ENCODE measurements around the gene DNAJC21.
"Not testable (repeated sequence)": the region's sequence is repeated elsewhere in the genome, so short reads cannot be mapped to it uniquely, and the experiment has no call there.

The DNAJC21 gene

DNA sequence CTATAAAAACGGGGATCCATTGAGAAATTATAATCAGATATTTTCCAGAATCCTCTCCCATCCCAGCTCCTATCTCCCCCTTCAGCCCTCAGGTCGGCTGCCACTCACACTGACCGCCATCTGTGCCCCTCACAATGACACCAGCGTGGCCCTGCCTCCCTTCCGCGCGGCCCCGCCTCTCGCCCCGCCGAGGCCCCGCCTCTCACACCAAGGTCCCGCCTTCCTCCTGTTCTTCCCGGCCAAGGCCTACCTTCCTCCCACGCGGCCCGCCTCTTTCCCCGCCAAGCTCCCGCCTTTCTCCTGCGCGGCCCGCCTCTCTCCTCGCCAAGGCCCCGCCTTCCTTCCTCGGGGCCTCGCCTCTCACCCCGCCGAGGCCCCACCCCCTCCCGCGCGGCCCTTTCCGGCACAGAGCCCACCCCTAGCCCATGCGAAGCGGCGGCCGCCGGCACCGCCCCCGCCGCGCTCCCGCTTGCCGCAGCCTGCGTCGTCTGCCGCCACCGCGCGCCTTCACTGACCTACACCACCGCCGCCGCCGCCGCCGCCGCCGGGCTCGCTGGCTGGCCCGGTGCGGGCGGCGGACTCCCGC is at the start of gene DNAJC21:
Gene DNAJC21, plus strand, starts transcription at position 426 of the 586 bp plus-strand sequence. CDS start 261 bp downstream, outside the sequence.
- DNase-seq: peak; percentile 98

DNA sequence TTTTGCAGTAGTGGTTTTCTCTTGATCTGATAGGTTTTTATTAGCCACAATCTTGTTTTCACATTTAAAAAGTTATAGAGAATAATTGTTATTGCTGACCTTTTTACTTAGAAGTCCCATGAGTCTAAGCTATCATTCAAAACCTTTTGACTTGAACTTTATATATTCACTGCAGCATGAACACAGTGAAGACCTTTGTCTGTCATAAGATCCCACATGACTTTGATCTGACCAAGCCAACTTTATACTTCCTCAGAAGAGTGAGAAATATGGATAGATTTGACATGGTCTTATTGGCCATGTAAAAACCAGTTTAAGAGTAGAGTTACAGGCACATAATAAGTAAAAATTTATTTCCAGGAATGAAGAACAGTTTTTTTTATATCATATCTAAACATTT is 48.1 kb upstream of the DNAJC21 start:
- no peak for DNase-seq

- DNase-seq: no peak
Observed at GRCh38 chr5:34886392-34887119, 42.8 kb upstream of the DNAJC21 start.

DNA sequence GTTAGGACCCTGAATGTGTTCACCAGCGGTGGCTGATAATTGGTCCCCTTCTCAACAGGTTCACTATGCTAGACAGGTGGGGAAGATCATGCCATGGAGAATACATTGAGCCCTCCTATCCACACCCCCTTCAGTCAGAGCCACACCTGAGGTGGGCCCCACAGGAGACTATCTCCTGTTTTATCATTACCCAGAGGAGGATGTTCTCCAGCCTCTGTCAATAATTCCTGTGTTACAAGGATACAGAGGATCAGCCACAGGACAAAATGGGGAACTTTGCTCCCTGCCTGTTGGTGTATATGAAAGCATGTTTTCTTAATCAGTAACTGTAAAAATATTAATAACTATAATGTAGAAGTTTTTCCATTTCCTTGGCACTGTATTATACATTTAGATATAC is 40.0 kb upstream of the DNAJC21 start:
- no peak for DNase-seq

DNA sequence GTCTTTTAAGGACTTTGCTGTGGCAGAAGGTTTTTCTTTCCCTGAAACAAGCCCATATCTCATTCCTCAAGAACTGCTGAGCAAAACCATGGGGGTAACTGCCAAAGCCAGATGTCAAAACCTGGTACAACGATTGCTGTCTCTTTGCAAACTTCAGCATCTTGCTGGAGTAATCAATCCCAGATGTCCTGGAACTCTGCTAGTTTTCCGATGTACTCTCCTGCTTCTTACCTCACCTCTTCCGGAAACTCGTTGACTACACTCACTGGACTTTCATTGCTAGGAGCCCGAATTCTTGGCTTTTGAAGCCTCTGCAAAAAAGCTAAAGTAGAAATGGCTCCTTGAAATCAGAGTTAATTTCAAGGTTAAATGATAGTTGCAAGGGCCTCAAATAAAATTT is 37.4 kb upstream of the DNAJC21 start:
- DNase-seq: no peak

- no peak for DNase-seq
Observed at GRCh38 chr5:34892414-34892813, 36.9 kb upstream of the DNAJC21 start.

- no peak for DNase-seq
Observed at GRCh38 chr5:34894716-34895115, 34.6 kb upstream of the DNAJC21 start.

DNA sequence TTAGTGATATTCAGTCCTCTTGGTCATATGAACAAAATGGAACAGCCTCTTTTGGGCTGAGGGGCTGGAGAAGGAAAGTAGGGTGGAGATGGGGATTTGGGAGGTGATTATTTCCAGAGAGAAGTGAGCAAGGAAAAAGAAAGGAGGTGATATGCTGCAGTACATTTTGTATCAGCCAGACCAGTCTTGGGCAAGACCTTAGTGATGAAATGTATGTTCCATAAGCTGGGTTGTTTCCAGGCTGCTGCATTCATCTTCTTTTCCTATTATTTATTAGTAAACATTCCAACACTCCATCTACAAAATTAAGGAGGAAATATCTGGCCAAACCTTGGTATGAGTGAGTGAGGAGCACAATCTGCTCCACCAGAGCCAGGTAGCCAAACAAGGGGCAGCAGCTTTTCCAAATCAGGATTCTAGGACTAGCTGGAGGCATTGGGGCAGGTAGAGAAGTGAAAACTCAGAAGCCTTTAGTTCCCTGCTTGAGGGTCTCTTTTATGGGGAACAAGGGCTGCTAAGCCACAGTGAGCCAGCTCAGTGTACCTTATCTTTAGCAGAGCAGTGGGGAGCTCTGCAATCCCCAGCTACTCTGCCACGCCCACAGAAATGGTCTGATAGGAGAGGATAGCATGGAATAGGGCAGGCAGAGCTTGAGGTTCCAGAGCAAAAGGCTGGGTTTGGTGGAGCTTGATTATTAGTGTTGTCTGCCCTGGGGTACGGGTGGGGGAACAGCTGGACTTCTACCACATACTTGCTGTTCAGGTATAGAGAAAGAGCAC is 33.5 kb upstream of the DNAJC21 start:
- no peak for DNase-seq

DNA sequence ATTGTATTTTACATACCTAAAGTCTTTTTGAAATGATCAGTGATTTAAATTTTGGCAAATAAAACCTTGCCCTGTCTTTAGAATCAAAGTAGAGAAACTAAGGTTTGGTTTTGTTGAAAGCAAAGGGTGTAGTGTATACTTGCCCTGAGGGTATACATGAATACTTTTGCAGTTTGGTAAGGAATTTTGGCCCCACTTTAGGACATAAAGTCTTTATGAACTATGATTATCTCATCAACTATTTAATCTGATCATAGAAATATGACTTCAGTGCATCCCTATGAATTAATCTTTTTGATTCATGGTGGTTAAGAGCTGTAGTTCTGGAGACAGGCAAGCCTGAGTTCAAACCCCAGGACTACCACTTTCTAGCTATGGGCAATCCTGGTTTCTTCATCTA is 31.7 kb upstream of the DNAJC21 start:
- DNase-seq: no peak

- peak; percentile 67 for DNase-seq
Observed at GRCh38 chr5:34898258-34898895, 31.0 kb upstream of the DNAJC21 start.

- no peak for DNase-seq
Observed at GRCh38 chr5:34899066-34899465, 30.3 kb upstream of the DNAJC21 start.

DNA sequence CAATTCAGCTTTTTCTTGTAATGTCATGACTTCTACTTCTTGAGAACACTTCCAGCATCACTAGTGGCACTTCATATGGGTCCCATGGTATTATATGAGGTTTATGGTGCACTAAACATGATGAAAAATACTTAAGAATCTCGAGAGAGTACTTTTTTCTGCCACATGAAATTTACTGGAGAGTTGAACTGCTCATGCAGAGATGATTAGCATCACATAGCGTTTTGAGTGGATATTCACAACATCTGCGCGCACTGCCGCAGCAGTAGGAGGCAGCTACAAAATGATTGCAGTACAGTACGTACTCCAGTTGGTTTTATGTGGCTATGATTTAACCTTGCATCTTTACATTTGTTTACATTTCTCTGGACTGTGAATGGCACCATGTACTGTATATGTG is 28.7 kb upstream of the DNAJC21 start:
- DNase-seq: no peak

DNA sequence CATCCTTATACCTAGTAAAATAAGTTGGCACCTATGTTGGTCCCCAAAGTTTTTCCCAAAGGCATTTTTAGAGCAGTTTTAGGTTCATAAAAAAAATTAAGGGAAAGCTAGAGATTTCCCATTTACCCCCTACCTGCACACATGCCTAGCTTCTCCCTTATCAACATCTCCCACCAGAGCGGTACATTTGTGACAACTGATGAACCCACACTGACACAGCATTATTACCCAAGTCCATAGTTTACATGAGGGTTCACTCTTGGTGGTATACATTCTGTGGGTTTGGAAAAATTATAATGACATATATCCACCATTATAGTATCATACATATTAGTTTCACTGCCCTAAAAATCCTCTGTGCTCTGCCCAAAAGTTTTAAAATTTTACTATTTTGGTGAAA is 26.1 kb upstream of the DNAJC21 start:
- no peak for DNase-seq

DNA sequence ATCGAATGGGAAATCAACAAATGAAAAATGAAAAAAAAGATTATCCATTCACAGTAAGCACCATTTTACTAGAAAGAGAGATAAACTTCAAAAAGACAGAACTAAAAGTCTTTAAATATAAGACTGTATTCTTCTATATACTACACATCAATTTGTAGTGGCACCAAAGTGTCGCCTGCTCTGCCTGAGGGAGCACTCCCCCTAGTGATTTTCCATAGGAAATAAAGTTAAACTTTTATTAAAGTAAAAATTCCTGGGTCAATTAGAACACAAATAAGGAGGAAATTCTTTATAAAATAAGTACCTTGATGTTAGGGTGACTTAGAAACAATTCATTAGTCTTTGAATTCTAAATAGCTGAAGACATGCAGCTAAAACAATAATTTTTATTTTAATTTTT is 23.8 kb upstream of the DNAJC21 start:
- DNase-seq: no peak

DNA sequence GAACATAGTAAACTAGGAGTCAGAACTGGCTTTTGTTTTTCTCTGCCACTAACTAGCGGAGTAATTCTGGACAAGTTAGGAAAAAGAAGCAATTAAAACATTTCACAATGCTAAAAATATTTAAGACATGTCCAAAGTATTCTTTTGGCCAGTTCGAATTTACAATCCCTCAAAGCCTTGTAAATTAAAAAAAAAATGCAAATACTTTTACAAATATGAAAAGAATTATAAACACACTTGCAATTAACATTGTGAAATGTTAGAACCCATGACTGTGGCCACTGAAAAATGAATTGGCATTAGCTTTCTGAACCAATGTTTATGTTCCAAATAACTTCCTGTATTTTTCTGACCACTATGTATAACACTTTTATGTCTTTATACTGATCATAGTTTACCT is 16.3 kb upstream of the DNAJC21 start:
- DNase-seq: no peak

DNA sequence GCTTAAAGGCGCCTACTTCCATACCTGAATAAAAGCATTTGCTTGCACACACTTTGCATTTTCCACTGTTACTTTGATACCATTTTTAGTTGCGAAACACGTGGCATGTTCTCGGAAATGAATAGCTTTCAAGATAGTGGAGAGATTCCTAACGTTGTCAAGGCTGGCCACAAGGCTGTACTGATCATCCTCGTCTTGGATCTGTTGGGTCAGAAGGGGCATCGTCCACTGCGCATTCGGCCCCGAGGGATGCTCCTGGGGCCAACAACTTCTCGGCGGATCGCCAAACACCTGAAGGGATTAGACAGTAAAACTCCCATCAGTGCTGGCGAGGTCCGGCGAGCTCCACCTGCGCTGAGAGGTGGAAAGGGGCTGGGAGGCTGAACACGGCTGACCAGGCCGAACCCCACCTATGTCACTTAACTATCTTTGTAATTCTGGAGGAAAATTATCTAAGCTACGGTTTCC is 14.7 kb upstream of the DNAJC21 start:
- DNase-seq: no peak

DNA sequence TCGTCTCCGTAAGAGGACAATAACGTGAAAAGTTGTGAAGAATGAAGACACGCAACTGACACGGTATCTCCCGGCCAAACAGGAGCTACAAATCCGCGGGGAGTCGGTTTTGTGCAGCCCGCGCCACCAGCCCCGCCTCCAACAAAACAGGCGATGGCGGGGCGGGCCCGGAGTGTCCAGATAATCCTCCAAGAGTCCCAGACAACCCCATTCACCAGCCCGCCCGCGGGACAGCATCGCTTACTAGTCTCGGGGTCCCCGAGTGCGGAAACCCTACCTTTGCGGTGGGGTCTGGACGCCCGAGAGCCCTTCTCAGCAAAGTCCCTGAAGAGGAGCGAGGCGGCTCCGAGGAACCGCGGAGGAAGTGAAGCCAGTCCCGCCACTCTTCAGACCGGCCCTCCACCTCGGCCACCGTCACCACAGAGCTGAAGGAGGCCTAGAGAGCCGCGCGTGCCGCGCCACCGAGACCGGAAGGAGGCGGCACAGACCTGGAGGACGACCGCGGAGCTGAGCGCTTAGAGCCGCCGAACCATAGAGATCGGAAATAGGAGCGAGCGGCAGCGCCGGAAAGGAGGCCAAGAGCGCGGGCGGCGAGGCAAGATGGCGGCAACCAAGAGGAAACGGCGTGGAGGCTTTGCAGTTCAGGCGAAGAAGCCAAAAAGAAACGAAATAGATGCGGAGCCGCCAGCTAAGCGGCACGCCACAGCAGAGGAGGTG is 14.1 kb upstream of the DNAJC21 start, which contains the start of the genes BRIX1 and RAD1:
Gene BRIX1, plus strand, starts transcription at position 573 of the 717 bp plus-strand sequence. Its CDS starts 28 bp downstream, at position 601.
Gene RAD1, minus strand, starts transcription at position 366 of the 717 bp plus-strand sequence. CDS start 612 bp downstream, outside the sequence.
- peak; percentile 97 for DNase-seq

GRCh38 chr5:34915856-34916192 is 13.5 kb upstream of the DNAJC21 start:
- no peak for DNase-seq

DNA sequence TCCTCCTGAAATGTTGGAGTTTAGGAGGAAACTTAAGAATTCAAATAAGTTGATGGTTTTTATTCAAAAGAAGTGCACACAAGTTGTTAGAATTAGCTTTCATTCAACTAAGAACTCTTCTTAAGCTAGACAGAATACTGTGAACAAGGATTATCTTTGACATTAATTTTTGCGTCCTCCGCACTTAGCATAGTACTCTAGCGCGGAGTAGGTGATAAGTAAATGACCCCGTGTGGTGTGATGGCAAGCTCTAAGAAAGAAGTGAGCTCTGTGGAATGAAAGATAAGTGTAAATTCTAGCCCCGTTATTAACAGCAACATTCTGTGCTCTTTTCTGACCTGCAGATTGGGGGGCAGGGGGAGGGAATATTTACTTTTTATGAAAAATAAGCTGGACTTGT is 12.8 kb upstream of the DNAJC21 start:
- no peak for DNase-seq

DNA sequence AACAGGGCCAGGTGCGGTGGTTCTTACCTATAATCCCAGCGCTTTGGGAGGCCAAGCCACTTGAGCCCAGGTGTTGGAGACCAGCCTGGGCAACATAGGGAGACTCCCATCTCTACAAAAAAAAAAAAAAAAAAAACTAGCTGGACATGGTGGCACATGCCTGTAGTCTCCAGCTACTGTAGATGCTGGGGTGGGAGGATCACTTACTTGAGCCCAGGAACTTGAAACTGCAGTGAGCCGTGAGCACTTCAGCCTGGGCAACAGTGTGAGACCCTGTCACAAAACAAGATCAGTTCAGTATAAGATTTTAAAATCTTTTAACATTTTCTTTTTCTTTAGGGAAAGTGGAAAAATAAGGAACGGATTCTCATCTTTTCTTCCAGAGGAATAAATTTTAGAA is 11.3 kb upstream of the DNAJC21 start:
- no peak for DNase-seq

- DNase-seq: no peak
Observed at GRCh38 chr5:34919077-34919476, 10.3 kb upstream of the DNAJC21 start.

DNA sequence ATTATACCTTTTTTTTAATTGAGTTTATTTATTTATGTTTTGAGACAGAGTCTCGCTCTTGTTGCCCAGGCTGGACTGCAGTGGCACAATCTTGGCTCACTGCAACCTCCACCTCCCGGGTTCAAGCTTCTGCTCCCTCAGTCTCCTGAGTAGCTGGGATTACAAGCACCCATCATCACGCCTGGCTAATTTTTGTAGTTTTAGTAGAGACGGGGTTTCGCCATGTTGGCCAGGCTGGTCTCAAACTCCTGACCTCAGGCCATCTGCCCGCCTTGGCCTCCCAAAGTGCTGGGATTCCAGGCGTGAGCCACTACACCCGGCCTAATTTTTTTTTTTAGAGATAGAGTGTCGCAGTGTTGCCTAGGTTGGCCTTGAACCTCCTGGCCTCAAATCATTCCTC is 6.1 kb upstream of the DNAJC21 start:
- not testable (repeated sequence) for DNase-seq

Data from NCI-H345 (cell line).